ENCODE results near the gene GDAP1L1.

Gene GDAP1L1

GRCh38 chr20:44247131-44247571 is at the start of gene GDAP1L1:
TSS of gene GDAP1L1 (plus strand) at chr20:44247308. CDS start at chr20:44247335, 27 bp downstream.
- no peak for TF ChIP-seq CTCF (IDR thresholded peaks at IDR 0.05; ENCODE audit: low read depth, low read length, missing control alignments)
- DNase-seq (ENCODE audit: low read depth): no peak
- in situ Hi-C loops (cut with HindIII; ENCODE audit: low sequenced_read_pairs): no loop called here
- H3K4me3 ChIP-seq (ENCODE audit: low read depth, low read length): no peak within 1 kb of the TSS

- DNase-seq (ENCODE audit: low read depth): no peak
- no peak for TF ChIP-seq CTCF (IDR thresholded peaks at IDR 0.05; ENCODE audit: low read depth, low read length, missing control alignments)
- H3K4me3 ChIP-seq (ENCODE audit: low read depth, low read length): no peak overlapping the region
- in situ Hi-C loops (cut with HindIII; ENCODE audit: low sequenced_read_pairs): loop anchor here (5.0 kb wide), 1 partner anchor 77 kb away; no protein-coding TSS in a partner anchor
These were observed 48.2 kb upstream of the GDAP1L1 start for GRCh38 chr20:44198872-44199271.

- H3K4me3 ChIP-seq (ENCODE audit: low read depth, low read length): no peak overlapping the region
- in situ Hi-C loops (cut with HindIII; ENCODE audit: low sequenced_read_pairs): loop anchor here (5.0 kb wide), 1 partner anchor 78 kb away; no protein-coding TSS in a partner anchor
- no peak for TF ChIP-seq CTCF (IDR thresholded peaks at IDR 0.05; ENCODE audit: low read depth, low read length, missing control alignments)
- DNase-seq (ENCODE audit: low read depth): no peak
These were observed 47.2 kb upstream of the GDAP1L1 start for GRCh38 chr20:44199877-44200276.

- in situ Hi-C loops (cut with HindIII; ENCODE audit: low sequenced_read_pairs): no loop called here
These were observed 46.7 kb upstream of the GDAP1L1 start for GRCh38 chr20:44200371-44200770.

GRCh38 chr20:44200983-44201382 is 46.1 kb upstream of the GDAP1L1 start:
- no peak for TF ChIP-seq CTCF (IDR thresholded peaks at IDR 0.05; ENCODE audit: low read depth, low read length, missing control alignments)
- no peak for DNase-seq (ENCODE audit: low read depth)
- H3K4me3 ChIP-seq (ENCODE audit: low read depth, low read length): no peak overlapping the region
- in situ Hi-C loops (cut with HindIII; ENCODE audit: low sequenced_read_pairs): no loop called here

More at GRCh38 chr20:44200371-44200770, 46.7 kb upstream of the GDAP1L1 start:
- no peak for DNase-seq (ENCODE audit: low read depth)
- TF ChIP-seq CTCF (IDR thresholded peaks at IDR 0.05; ENCODE audit: low read depth, low read length, missing control alignments): no peak
- no peak overlapping the region for H3K4me3 ChIP-seq (ENCODE audit: low read depth, low read length)

- in situ Hi-C loops (cut with HindIII; ENCODE audit: low sequenced_read_pairs): no loop called here
- no peak for TF ChIP-seq CTCF (IDR thresholded peaks at IDR 0.05; ENCODE audit: low read depth, low read length, missing control alignments)
- DNase-seq (ENCODE audit: low read depth): no peak
- H3K4me3 ChIP-seq (ENCODE audit: low read depth, low read length): no peak overlapping the region
These were observed 43.9 kb upstream of the GDAP1L1 start for GRCh38 chr20:44203161-44203560.

Data from astrocyte of the cerebellum (primary cell).